Stromal cell of bone marrow (primary cell): ENCODE results near the gene ACYP2.
"Not testable (repeated sequence)": the region's sequence is repeated elsewhere in the genome, so short reads cannot be mapped to it uniquely, and the experiment has no call there.

Source experiments
- DNase-seq: peaks from one replicate; pipeline ENCODE4 v3.0.0-alpha.2; 2012; ENCODE audit warnings: low read depth

ACYP2 gene

GRCh38 chr2:54226260-54226659 lies 110.8 kb downstream of the ACYP2 start:
- no peak for DNase-seq

DNA sequence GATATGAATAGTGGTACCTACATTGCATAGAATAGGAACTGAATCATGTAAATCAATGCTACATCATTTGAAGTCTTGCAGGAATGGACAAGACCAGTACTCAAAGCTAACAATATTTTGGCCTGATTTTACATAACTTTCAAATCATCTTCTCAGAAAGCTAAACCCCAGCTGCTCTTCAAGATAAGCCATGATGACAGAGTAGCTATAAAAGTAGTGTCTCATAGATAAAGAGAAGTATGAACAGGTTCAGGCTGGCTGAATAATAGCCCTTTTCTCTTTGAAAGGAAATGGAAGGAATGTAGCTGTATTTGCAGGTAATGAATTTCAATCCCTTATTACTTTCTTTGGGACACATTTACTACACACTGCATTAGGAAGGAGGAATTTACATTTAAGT lies 112.4 kb downstream of the ACYP2 start:
- DNase-seq = no peak

DNA sequence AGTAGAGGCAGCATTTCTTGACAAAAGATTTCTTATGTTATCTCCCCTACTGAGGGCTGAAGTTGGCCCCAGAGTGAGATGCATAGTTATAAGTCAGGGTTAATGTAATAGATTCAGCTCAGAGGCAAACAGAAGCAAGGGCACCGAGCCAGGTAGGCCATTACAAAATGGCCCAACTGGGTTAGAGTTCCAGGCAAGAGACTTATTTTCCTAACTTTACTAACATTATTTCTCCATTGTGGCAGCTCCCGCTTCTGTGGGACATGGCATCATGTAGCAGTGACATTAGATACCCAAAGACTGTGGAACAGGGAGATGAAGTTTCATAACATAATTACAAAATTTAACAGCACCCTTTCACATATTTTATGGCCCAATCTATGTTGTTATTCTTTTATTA lies 113.5 kb downstream of the ACYP2 start:
- no peak for DNase-seq

GRCh38 chr2:54233832-54234649 lies 118.6 kb downstream of the ACYP2 start:
- DNase-seq = no peak

GRCh38 chr2:54237428-54237827 lies 122.0 kb downstream of the ACYP2 start:
- DNase-seq = no peak

GRCh38 chr2:54239427-54239826 lies 124.0 kb downstream of the ACYP2 start:
- peak; percentile 87 for DNase-seq

- DNase-seq = peak; percentile 64
Measured at GRCh38 chr2:54240515-54241469, 125.4 kb downstream of the ACYP2 start.

GRCh38 chr2:54247115-54247514 lies 131.7 kb downstream of the ACYP2 start:
- DNase-seq = no peak

DNA sequence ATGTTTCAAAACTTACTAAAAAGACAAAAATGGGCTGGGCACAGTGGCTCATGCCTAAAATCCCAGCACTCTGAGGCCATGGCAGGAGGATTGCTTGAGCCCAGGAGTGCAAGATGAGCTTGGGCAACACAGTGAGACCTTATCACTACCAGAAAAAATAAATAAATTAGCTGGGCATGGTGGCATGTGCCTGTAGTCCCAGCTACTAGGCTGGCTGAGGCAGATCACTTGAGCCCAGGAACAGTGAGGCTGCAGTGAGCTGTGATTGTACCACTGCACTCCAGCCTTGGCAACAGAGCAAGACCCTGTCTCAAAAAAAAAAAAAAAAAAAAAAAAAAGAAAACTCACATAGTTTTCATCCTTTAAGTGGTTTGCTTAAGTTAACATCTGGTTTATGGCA lies 134.2 kb downstream of the ACYP2 start:
- DNase-seq = no peak

GRCh38 chr2:54254180-54254579 lies 138.8 kb downstream of the ACYP2 start:
- DNase-seq = no peak

- no peak for DNase-seq
Measured at GRCh38 chr2:54255230-54256090, 140.0 kb downstream of the ACYP2 start.

GRCh38 chr2:54256091-54256694 lies 140.8 kb downstream of the ACYP2 start, which contains the start of gene TSPYL6:
TSPYL6 (minus strand) TSS chr2:54256229; CDS start chr2:54256151, 78 bp downstream.
- DNase-seq = no peak

GRCh38 chr2:54258166-54258565 lies 142.8 kb downstream of the ACYP2 start:
- DNase-seq = no peak

- no peak for DNase-seq
Measured at GRCh38 chr2:54259413-54260240, 144.2 kb downstream of the ACYP2 start.

DNA sequence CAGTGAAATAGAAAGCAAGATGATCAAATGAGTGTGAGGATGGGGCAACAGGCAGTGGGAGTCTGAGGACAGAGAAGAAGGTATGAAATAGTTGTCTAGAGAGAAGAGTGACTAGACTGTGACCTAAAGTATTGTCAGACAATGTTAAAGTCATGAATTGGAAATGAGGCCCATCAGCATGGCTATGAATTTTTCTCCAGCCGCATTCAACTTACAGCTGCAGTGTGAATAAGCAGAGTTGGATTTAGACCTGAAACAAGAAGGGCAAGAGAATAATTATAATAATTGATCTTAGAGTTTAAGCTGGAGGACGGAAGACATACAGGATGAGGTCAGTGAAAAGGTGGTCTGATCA lies 144.8 kb downstream of the ACYP2 start:
- no peak for DNase-seq

GRCh38 chr2:54261537-54261936 lies 146.1 kb downstream of the ACYP2 start:
- no peak for DNase-seq

DNA sequence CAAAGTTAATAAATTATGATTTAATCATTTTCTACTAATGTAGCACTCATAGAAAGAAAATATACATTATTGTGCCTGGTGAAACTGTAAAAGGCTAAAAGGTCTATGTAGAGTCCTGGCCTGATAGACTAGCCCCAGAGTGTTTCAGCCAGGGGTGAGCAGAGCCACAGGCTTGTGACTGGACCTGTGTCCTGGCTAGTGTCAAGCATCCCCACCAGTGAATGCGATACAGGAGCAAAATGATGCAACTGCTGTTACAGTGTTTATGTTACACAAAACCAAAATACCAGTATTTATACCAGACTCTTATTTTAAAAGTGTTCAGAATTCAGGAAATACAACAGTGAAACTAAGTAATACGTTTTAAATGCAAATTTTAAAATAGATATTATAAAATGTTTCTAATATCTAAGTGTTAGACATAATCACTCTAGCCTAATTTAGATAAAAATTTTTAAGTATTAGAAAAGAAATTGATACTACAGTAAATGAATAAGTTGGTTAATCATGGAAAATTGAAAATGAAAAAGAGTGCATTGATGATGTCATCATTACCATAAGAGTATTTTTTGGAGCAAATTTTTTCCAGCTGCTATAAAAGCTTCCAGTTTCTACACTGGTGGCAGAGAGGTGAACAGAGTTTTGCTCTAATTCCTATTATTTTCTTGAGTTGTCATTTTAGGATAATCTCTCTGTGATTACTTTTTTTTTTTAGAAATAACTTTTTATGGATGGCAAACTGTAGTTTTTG lies 146.8 kb downstream of the ACYP2 start:
- no peak for DNase-seq

GRCh38 chr2:54265081-54265480 lies 149.7 kb downstream of the ACYP2 start:
- not testable (repeated sequence) for DNase-seq

GRCh38 chr2:54267577-54267976 lies 152.2 kb downstream of the ACYP2 start:
- no peak for DNase-seq

DNA sequence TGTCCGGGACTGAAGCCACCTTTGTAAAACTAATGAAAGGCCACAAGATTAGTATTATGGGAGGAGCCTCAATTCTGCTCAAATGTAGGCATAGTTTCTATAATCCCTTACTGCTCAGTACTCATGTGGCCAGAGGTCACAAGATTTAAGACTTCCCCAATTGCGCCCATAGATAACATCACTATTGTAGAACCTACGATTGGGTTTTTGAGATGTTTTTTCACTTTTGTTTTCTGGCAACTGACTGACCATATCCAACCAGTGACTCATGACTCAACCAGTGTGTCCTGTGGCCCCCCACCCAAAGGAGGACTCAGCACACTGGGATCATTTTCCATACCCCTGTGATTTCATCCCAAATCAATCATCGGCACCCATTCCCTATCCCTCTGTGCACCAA lies 155.8 kb downstream of the ACYP2 start:
- DNase-seq = no peak
